GM12872 (cell line): ENCODE data around the gene LRRC18.

ENCODE experiments used
- TF ChIP-seq, protein P1 (sequence below): IDR thresholded peaks from 3 replicates; pipeline ENCODE4 v1.5.1; 2011; ENCODE audit warnings: low read depth, mild to moderate bottlenecking, low read length, moderate library complexity; ENCODE audit not compliant: insufficient read depth

The LRRC18 gene

GRCh38 chr10:48944171-48944570 is 4.5 kb upstream of the LRRC18 start:
- TF ChIP-seq, protein P1, sequence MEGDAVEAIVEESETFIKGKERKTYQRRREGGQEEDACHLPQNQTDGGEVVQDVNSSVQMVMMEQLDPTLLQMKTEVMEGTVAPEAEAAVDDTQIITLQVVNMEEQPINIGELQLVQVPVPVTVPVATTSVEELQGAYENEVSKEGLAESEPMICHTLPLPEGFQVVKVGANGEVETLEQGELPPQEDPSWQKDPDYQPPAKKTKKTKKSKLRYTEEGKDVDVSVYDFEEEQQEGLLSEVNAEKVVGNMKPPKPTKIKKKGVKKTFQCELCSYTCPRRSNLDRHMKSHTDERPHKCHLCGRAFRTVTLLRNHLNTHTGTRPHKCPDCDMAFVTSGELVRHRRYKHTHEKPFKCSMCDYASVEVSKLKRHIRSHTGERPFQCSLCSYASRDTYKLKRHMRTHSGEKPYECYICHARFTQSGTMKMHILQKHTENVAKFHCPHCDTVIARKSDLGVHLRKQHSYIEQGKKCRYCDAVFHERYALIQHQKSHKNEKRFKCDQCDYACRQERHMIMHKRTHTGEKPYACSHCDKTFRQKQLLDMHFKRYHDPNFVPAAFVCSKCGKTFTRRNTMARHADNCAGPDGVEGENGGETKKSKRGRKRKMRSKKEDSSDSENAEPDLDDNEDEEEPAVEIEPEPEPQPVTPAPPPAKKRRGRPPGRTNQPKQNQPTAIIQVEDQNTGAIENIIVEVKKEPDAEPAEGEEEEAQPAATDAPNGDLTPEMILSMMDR, result no peak

DNA sequence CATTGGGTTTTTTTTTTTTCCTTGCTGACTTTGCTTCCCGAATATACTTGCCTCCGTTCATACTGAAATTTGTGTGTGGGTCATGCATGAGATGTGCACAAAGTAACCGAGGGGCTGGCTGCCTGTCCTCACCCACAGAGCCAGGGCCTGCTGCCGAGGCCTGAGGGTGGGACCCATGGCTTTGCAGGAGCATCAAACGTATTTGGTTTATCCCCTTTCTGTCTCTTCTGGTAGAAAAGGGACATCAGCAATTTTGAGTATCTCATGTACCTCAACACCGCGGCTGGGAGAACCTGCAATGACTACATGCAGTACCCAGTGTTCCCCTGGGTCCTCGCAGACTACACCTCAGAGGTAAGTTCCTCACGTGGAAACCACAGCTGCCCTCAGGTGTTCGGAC is 3.5 kb upstream of the LRRC18 start:
- TF ChIP-seq, protein P1, result no peak

- TF ChIP-seq, protein P1, result no peak
Measured at GRCh38 chr10:48941427-48942075, 1.9 kb upstream of the LRRC18 start.

DNA sequence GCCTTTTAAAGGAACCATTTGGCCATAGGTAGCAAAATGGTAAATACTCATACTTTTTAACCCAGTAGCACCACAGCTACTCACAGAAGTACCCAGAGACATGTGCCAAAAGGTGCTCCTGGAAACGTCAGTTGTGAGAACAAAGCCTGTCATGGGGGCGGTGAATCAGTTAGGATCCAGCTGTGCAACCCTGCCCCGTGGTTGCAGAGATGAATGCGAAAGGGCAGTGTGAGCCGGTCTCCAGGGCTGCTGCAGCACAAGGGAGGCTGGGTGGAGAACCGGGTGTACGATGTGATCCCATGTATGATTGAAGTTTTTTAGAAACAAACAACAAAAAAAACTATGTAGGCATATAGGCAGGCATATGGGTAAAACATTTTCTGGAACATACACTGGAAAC is 1.3 kb upstream of the LRRC18 start:
- TF ChIP-seq, protein P1, result no peak

DNA sequence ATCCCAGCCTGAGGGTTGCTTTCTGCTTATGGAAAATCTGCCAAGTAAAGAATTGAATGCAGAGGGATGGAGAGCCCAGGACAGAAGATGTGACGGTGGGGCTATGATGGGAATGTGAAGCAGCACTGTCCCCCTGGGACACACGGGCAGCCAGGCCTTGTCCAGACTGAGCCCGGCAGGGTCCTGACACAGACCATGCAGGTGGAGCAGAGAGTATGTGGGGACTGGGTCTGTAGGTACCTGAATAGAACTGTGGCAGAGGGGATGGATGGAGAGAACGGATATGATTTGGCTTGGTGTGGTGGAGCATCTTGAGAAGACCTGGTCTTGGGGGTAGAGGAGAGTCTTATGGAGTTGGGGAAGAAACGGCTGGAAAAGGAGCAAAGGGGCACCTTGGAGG is 732 bp upstream of the LRRC18 start:
- TF ChIP-seq, protein P1, result no peak

DNA sequence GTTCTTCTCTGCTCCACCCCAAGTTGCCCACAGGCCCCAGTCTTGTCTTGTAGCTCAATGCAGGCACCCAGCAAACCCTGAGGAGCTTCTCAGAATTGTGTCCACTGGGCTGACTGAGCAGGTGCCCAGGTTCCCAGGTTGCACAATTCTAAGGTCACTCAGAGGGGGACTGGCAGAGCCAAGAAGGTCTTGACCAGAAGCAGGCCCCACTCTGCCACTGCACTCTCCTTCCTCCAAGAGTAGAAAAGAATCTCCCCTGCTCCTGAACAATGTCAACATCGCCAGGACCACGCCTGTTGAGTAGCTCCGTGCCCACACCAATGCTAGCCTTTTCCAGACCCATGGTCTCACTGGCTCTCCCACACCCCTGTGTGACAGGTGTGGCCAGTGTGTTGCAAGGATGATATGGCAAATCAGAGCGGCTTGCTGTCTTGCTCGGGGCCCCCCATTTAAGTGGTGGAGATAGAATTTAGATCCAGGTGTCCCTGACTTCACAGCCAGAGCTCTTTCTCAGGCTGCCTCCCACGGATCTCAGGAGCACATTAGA is 577 bp downstream of the LRRC18 start:
- TF ChIP-seq, protein P1, result no peak

DNA sequence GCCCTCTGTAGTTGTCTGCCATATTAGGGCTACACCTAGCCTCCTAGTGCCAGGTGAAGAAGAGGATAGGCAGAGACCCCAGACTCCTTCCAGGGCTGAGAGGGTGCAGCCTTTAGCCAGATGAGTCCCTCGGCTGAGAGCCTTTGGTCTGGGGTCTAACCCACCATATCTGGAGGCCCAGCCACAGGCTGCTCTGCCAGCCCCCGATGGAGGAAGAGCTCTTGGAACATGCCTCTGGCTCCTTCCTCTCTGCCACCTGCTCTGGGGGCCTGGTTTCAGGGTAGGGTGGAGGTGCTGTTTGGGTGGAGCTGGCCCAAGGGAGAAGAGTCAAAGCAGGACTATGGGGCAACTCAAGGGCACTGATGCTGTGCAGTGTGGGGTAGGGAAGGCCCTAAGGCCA is 1.4 kb downstream of the LRRC18 start:
- TF ChIP-seq, protein P1, result no peak
